ENCODE results near the gene PAX8.
"Not testable (repeated sequence)": the region's sequence is repeated elsewhere in the genome, so short reads cannot be mapped to it uniquely, and the experiment has no call there.

GRCh38 chr2:113308784-113309183 is 30.1 kb upstream of the PAX8 start:
- not testable (repeated sequence) for TF ChIP-seq CTCF, ZNF140 (tag by site-specific recombination; IDR thresholded peaks at IDR 0.05)
